SK-N-SH (cell line): Measurements from ENCODE around the gene PCYT2. TPM values are rescaled to one million over a fixed set of nuclear protein-coding genes. Genes with fewer than 3 reads are reported as not detected.

Experiments used
- CTCF ChIA-PET: fragments of 300-600, 350-600 bp; formaldehyde crosslinking; extraction: SDS; loops from one replicate; lab custom pipeline; 2021; lab: Yijun Ruan, JAX
- POLR2A ChIA-PET: fragments of 350-600 bp; sonication (Branson Sonifier 250); formaldehyde crosslinking; extraction: SDS; loops from one replicate; lab custom pipeline; 2020; ENCODE audit warnings: antibody characterized with exemption, inconsistent platforms; lab: Yijun Ruan, JAX
- DNase-seq: peaks from one replicate; pipeline ENCODE4 v3.0.0; 2012
- H2AFZ ChIP-seq: fragments of 200-600 bp; sonication (generic); 2 replicates; pipeline ENCODE4 v1.8.1; 2016; ENCODE audit warnings: antibody characterized with exemption, mild to moderate bottlenecking, low read depth
- H3F3A ChIP-seq: fragments of 200-600 bp; sonication (generic); replicated peaks from 2 replicates; pipeline ENCODE3; 2016; ENCODE audit warnings: antibody characterized with exemption, mild to moderate bottlenecking; ENCODE audit not compliant: insufficient read depth
- H3K27ac ChIP-seq, 2 experiments: fragments of 200-500 bp in 1 of 2; fragments of 200-600 bp in 1 of 2; sonication (Bioruptor generic) in 1 of 2; sonication (generic), shearing (Covaris generic) in 1 of 2; 2 replicates each; pipeline versions ENCODE4 v1.5.1 to v1.6.1; 2014 to 2016; ENCODE audit warnings: low read depth in 2 of 2, inconsistent platforms in 1 of 2, low read length in 1 of 2, mild to moderate bottlenecking in 1 of 2, mixed read lengths in 1 of 2
- H3K27me3 ChIP-seq: fragments of 200-600 bp; sonication (generic), shearing (Covaris generic); 2 replicates; pipeline ENCODE4 v1.6.1; 2016; ENCODE audit warnings: mixed run types; ENCODE audit not compliant: insufficient read depth
- H3K36me3 ChIP-seq, 2 experiments: fragments of 200-500 bp in 1 of 2; fragments of 200-600 bp in 1 of 2; sonication (Bioruptor generic) in 1 of 2; sonication (generic) in 1 of 2; replicated peaks in 1 of 2; 2 replicates each; pipeline versions ENCODE3 to v1.5.1; 2014 to 2016; ENCODE audit warnings: low read length in 1 of 2, mild to moderate bottlenecking in 1 of 2; ENCODE audit not compliant: insufficient read depth in 2 of 2, control insufficient read depth in 1 of 2
- H3K4me1 ChIP-seq, 2 experiments: fragments of 200-500 bp in 1 of 2; fragments of 200-600 bp in 1 of 2; sonication (Bioruptor generic) in 1 of 2; sonication (generic), shearing (Covaris generic) in 1 of 2; 2 replicates each; pipeline versions ENCODE4 v1.5.1 to v1.6.1; 2014 to 2016; ENCODE audit warnings: low read depth in 1 of 2, low read length in 1 of 2, mixed run types in 1 of 2; ENCODE audit not compliant: insufficient read depth in 2 of 2, control insufficient read depth in 1 of 2
- H3K4me2 ChIP-seq: fragments of 200-600 bp; sonication (generic), shearing (Covaris generic); 2 replicates; pipeline ENCODE4 v1.6.1; 2017; ENCODE audit warnings: mixed run types
- H3K4me3 ChIP-seq, 2 experiments: fragments of 200-500 bp in 1 of 2; fragments of 200-600 bp in 1 of 2; sonication (Bioruptor generic) in 1 of 2; sonication (generic), shearing (Covaris generic) in 1 of 2; 2 replicates each; pipeline versions ENCODE4 v1.5.1 to v1.8.1; 2014 to 2016; ENCODE audit warnings: low read depth in 2 of 2, inconsistent platforms in 1 of 2, low read length in 1 of 2, mild to moderate bottlenecking in 1 of 2, mixed read lengths in 1 of 2, moderate library complexity in 1 of 2
- H3K79me2 ChIP-seq: fragments of 200-600 bp; sonication (generic); 2 replicates; pipeline ENCODE4 v1.8.1; 2017; ENCODE audit warnings: mild to moderate bottlenecking; ENCODE audit not compliant: insufficient read depth
- H3K9ac ChIP-seq: fragments of 200-600 bp; sonication (generic); 2 replicates; pipeline ENCODE4 v1.6.1; 2017; ENCODE audit warnings: mixed run types
- H3K9me2 ChIP-seq: fragments of 200-600 bp; sonication (generic); 2 replicates; pipeline ENCODE4 v1.6.1; 2017; ENCODE audit warnings: mixed run types
- H3K9me3 ChIP-seq: fragments of 200-600 bp; sonication (generic); 2 replicates; pipeline ENCODE4 v1.6.1; 2017; ENCODE audit warnings: mixed run types, mild to moderate bottlenecking, moderate library complexity
- H4K20me1 ChIP-seq: fragments of 200-600 bp; sonication (generic); 2 replicates; pipeline ENCODE4 v1.6.1; 2017; ENCODE audit warnings: mild to moderate bottlenecking, mixed run types; ENCODE audit not compliant: insufficient read depth
- GATA2 ChIP-seq: sonication (generic); formaldehyde crosslinking; IDR thresholded peaks from 2 replicates; pipeline ENCODE4 v1.5.0; 2020; ENCODE audit warnings: mild to moderate bottlenecking, missing genetic modification reagents
- MXI1 ChIP-seq: IDR thresholded peaks from 2 replicates; pipeline ENCODE4 v1.6.1; 2012; ENCODE audit warnings: mild to moderate bottlenecking, low read depth, low read length, improper control_type of control experiment
- POLR2AphosphoS5 ChIP-seq: IDR thresholded peaks from 2 replicates; pipeline ENCODE4 v1.6.1; 2012; ENCODE audit warnings: low read depth, low read length
- RAD21 ChIP-seq: IDR thresholded peaks from 2 replicates; pipeline ENCODE4 v1.6.1; 2012; ENCODE audit warnings: mild to moderate bottlenecking, low read length
- RFX5 ChIP-seq: IDR thresholded peaks from 2 replicates; pipeline ENCODE4 v1.6.1; 2012; ENCODE audit warnings: mild to moderate bottlenecking, improper control_type of control experiment, low read length
- RXRA ChIP-seq: IDR thresholded peaks from 2 replicates; pipeline ENCODE4 v1.4.0; 2012; ENCODE audit warnings: low read depth, mild to moderate bottlenecking, borderline replicate concordance
- WGBS: methylation state at CpG from one replicate; pipeline ENCODE4 v1.1.6; 2017; ENCODE audit warnings: low lambda C conversion rate; 5-methylcytosine and 5-hydroxymethylcytosine counted together
- polyA plus RNA-seq, 3 experiments: library from polyadenylated mRNA; depleted of rRNA; stranded (reverse); fragments of >200 nt; gene quantifications; 2 replicates each; pipeline ENCODE4 v1.2.3, GENCODE V29; 2012
- TF ChIP-seq, protein P1 (sequence below): fragments of 200-600 bp; sonication (generic); IDR thresholded peaks from 2 replicates; pipeline ENCODE4 v1.6.1; 2017; ENCODE audit warnings: antibody characterized with exemption, mild to moderate bottlenecking, moderate library complexity
- TF ChIP-seq, protein P2 (sequence below): IDR thresholded peaks from 2 replicates; pipeline ENCODE4 v1.6.1; 2012; ENCODE audit warnings: mild to moderate bottlenecking, low read depth, low read length, moderate library complexity

Gene PCYT2
- polyA plus RNA-seq, 1 of the 3 experiments (the other 2 are of a cell fraction) = 46.2 TPM

DNA sequence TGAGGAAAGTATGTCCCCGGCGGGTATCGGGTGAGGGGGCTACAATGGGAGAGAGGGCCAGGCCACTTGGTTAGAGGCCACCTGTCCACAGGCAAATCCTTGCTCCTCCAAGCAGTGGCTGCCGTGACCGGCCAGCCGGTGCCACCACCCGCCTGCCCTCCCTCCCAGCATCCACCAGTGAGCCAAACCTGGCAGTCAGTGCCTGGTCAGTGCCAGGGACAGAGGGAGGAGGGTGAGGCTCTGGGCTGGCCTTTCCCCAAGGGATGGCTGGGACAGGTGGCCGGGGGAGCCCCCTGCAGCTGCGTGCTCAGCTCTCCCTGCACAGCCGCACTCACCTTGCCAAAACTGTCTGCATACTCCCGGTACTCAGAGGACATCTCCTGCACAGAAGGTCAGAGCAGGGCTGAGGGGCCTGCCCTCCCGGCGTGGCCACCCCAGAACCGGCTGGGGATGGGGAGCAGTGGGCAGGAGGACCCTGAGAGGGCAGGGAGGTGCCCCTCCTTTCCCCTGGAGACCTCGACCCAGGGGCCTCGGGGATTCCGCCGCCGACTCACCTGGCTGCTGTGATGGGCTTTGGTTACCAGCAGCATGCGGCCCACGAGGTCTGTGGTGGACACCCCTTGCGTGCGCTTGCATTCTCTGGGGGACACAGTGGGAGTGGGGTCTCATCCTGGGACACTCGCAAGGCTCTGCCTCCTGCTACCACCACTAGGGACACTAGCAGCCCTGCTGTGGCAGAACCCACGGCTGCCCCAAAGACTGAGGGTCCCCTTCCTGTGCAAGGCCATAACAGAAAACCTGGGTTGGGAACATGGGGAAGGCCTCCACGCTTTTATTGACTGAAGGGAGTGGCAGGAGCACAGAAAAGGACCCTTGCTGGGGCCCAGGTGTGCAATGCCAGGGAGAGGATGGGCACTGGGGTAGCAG lies 3.7 kb downstream of the PCYT2 start:
- CTCF ChIA-PET = interaction anchor here (1.0 to 2.2 kb wide), 6 partner anchors 18 to 123 kb away, joined by 3 to 7 read pairs (median 4); partner anchors contain the start of gene MAFG
- peaks cover 14 to 58% of the 10 kb centered on the region in 2 experiments for H3K36me3 ChIP-seq
- H3K4me3 ChIP-seq = no peak overlapping the region
- peaks cover 11% of the 10 kb centered on the region for H3F3A ChIP-seq
- no peak for DNase-seq
- no peaks in the 10 kb centered on the region for H3K27me3 ChIP-seq
- TF ChIP-seq, protein P1, sequence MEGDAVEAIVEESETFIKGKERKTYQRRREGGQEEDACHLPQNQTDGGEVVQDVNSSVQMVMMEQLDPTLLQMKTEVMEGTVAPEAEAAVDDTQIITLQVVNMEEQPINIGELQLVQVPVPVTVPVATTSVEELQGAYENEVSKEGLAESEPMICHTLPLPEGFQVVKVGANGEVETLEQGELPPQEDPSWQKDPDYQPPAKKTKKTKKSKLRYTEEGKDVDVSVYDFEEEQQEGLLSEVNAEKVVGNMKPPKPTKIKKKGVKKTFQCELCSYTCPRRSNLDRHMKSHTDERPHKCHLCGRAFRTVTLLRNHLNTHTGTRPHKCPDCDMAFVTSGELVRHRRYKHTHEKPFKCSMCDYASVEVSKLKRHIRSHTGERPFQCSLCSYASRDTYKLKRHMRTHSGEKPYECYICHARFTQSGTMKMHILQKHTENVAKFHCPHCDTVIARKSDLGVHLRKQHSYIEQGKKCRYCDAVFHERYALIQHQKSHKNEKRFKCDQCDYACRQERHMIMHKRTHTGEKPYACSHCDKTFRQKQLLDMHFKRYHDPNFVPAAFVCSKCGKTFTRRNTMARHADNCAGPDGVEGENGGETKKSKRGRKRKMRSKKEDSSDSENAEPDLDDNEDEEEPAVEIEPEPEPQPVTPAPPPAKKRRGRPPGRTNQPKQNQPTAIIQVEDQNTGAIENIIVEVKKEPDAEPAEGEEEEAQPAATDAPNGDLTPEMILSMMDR = peak; percentile 25
- TF ChIP-seq RFX5 = no peak
- TF ChIP-seq RXRA = no peak
- no peak for TF ChIP-seq POLR2AphosphoS5
- no peak for TF ChIP-seq GATA2 (CRISPR knock-in tag)
- TF ChIP-seq, protein P2, sequence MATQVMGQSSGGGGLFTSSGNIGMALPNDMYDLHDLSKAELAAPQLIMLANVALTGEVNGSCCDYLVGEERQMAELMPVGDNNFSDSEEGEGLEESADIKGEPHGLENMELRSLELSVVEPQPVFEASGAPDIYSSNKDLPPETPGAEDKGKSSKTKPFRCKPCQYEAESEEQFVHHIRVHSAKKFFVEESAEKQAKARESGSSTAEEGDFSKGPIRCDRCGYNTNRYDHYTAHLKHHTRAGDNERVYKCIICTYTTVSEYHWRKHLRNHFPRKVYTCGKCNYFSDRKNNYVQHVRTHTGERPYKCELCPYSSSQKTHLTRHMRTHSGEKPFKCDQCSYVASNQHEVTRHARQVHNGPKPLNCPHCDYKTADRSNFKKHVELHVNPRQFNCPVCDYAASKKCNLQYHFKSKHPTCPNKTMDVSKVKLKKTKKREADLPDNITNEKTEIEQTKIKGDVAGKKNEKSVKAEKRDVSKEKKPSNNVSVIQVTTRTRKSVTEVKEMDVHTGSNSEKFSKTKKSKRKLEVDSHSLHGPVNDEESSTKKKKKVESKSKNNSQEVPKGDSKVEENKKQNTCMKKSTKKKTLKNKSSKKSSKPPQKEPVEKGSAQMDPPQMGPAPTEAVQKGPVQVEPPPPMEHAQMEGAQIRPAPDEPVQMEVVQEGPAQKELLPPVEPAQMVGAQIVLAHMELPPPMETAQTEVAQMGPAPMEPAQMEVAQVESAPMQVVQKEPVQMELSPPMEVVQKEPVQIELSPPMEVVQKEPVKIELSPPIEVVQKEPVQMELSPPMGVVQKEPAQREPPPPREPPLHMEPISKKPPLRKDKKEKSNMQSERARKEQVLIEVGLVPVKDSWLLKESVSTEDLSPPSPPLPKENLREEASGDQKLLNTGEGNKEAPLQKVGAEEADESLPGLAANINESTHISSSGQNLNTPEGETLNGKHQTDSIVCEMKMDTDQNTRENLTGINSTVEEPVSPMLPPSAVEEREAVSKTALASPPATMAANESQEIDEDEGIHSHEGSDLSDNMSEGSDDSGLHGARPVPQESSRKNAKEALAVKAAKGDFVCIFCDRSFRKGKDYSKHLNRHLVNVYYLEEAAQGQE = no peak
- H3K9me3 ChIP-seq = no peaks in the 10 kb centered on the region
- peaks cover 10% of the 10 kb centered on the region for H4K20me1 ChIP-seq
- peaks cover 7% of the 10 kb centered on the region; the same call in 1 of the 2 replicates for H3K79me2 ChIP-seq
- no peak overlapping the region for H3K27ac ChIP-seq
- H3K4me2 ChIP-seq = no peak overlapping the region
- 93% methylated on average over 22 of the region's 26 CpGs for WGBS
- H3K9me2 ChIP-seq = no peaks in the 10 kb centered on the region
- peaks cover 8 to 15% of the 10 kb centered on the region in 2 experiments; a peak in 2 of 4 replicates for H3K4me1 ChIP-seq
- H3K9ac ChIP-seq = no peak overlapping the region
- H2AFZ ChIP-seq = no peak overlapping the region
- POLR2A ChIA-PET = no interaction called here

GRCh38 chr17:81906476-81907218 lies 4.6 kb downstream of the PCYT2 start:
- no peak for DNase-seq
- Histone ChIP-seq H3K4me1 (peaks cover 8 to 18% of the 10 kb centered on the region in 2 experiments; a peak in 2 of 4 replicates), H3K27me3 (no peaks in the 10 kb centered on the region), H3K9me2 (no peaks in the 10 kb centered on the region), H4K20me1 (peaks cover 6% of the 10 kb centered on the region), H3K9me3 (no peaks in the 10 kb centered on the region), H3K36me3 (peaks cover 7 to 50% of the 10 kb centered on the region in 2 experiments), H3K4me2 (no peak overlapping the region), H3K4me3 (no peak overlapping the region), H3F3A (peaks cover 7% of the 10 kb centered on the region), H3K9ac (no peak overlapping the region), H3K27ac (no peak overlapping the region), H3K79me2 (peaks cover 7% of the 10 kb centered on the region; the same call in 1 of the 2 replicates), H2AFZ (no peak overlapping the region)
- WGBS = 85% methylated on average over 7 of the region's 15 CpGs
- TF ChIP-seq RAD21 = peak; percentile 13; the same call in 1 of the 2 replicates
- TF ChIP-seq MXI1 = no peak
- ChIA-PET POLR2A (no interaction called here), CTCF (interaction anchor here (1.0 to 2.2 kb wide), 7 partner anchors 18 to 123 kb away, joined by 3 to 7 read pairs (median 5); partner anchors contain the start of gene MAFG)
